IMR-90 (cell line): ENCODE measurements around the gene OPRL1. TPM values are rescaled to one million over a fixed set of nuclear protein-coding genes. Genes with fewer than 3 reads are reported as not detected.

Source experiments
- ATAC-seq: fragments of 200-7000 bp; cut with Tn5 transposase; 2 replicates; pipeline ENCODE4 v1.9.1; 2020; ENCODE audit warnings: low read depth, mild to moderate bottlenecking, moderate library complexity
- BruUV-seq: library from RNA; stranded (reverse); fragments of 400-500 nt; replicated peaks from 2 replicates; lab custom pipeline; 2021; lab: Mats Ljungman, UMichigan
- CTCF ChIA-PET: fragments of 300-600 bp; formaldehyde crosslinking; extraction: SDS; loops from one replicate; lab custom pipeline; 2021; ENCODE audit warnings: antibody characterized with exemption; lab: Yijun Ruan, JAX
- POLR2A ChIA-PET: fragments of 300-600 bp; sonication (Branson Sonifier 250); formaldehyde crosslinking; loops from one replicate; lab custom pipeline; 2022; ENCODE audit warnings: antibody characterized with exemption; ENCODE audit not compliant: unreplicated experiment; lab: Charles Lee
- DNase-seq: peaks from one replicate; pipeline ENCODE4 v3.0.0; 2013
- H2AFZ ChIP-seq: replicated peaks from 2 replicates; pipeline ENCODE3; 2013; ENCODE audit warnings: low read length, mild to moderate bottlenecking; ENCODE audit not compliant: poor library complexity
- H2AK5ac ChIP-seq: 2 replicates; pipeline ENCODE4 v1.6.1; 2013; ENCODE audit warnings: low read depth, low read length, inconsistent platforms
- H2AK9ac ChIP-seq: replicated peaks from 2 replicates; pipeline ENCODE3; 2013; ENCODE audit warnings: mild to moderate bottlenecking, low read depth, low read length, moderate library complexity; ENCODE audit not compliant: poor library complexity
- H2BK120ac ChIP-seq: 2 replicates; pipeline ENCODE4 v1.6.1; 2013; ENCODE audit warnings: low read depth, low read length, inconsistent platforms
- H2BK15ac ChIP-seq: 3 replicates; pipeline ENCODE4 v1.6.1; 2013; ENCODE audit warnings: low read depth, low read length, inconsistent platforms
- H2BK20ac ChIP-seq: 2 replicates; pipeline ENCODE4 v1.6.1; 2013; ENCODE audit warnings: low read depth, mild to moderate bottlenecking, inconsistent platforms, low read length, moderate library complexity
- H2BK5ac ChIP-seq: 2 replicates; pipeline ENCODE4 v1.6.1; 2013; ENCODE audit warnings: mild to moderate bottlenecking, low read depth, low read length, inconsistent platforms; ENCODE audit not compliant: poor library complexity, severe bottlenecking
- H3K14ac ChIP-seq: replicated peaks from 2 replicates; pipeline ENCODE4 v1.6.1; 2013; ENCODE audit warnings: low read depth, low read length, inconsistent platforms
- H3K18ac ChIP-seq: 2 replicates; pipeline ENCODE4 v1.6.1; 2013; ENCODE audit warnings: low read depth, low read length, control low read depth
- H3K23ac ChIP-seq: 2 replicates; pipeline ENCODE4 v1.6.1; 2013; ENCODE audit warnings: low read depth, low read length, inconsistent platforms
- H3K27ac ChIP-seq: 2 replicates; pipeline ENCODE4 v1.5.1; 2013; ENCODE audit warnings: mild to moderate bottlenecking, control low read depth, low read length; ENCODE audit not compliant: insufficient read depth
- H3K27me3 ChIP-seq: 2 replicates; pipeline ENCODE4 v1.6.1; 2013; ENCODE audit warnings: low read length; ENCODE audit not compliant: control insufficient read depth, insufficient read depth
- H3K36me3 ChIP-seq: 2 replicates; pipeline ENCODE4 v1.6.1; 2013; ENCODE audit warnings: low read length, mixed read lengths; ENCODE audit not compliant: control insufficient read depth, insufficient read depth
- H3K4ac ChIP-seq: 2 replicates; pipeline ENCODE4 v1.6.1; 2013; ENCODE audit warnings: low read depth, low read length, inconsistent platforms
- H3K4me1 ChIP-seq: 2 replicates; pipeline ENCODE4 v1.6.1; 2013; ENCODE audit warnings: low read length, mixed read lengths; ENCODE audit not compliant: control insufficient read depth, insufficient read depth
- H3K4me2 ChIP-seq: 2 replicates; pipeline ENCODE4 v1.6.1; 2013; ENCODE audit warnings: low read depth, mild to moderate bottlenecking, control low read depth, low read length, moderate library complexity
- H3K4me3 ChIP-seq: 2 replicates; pipeline ENCODE4 v1.5.1; 2013; ENCODE audit warnings: low read depth, mild to moderate bottlenecking, control low read depth, low read length, moderate library complexity; ENCODE audit not compliant: insufficient read depth
- H3K56ac ChIP-seq: 2 replicates; pipeline ENCODE4 v1.6.1; 2013; ENCODE audit warnings: low read length, inconsistent platforms; ENCODE audit not compliant: insufficient read depth; ENCODE audit errors: extremely low read depth
- H3K79me1 ChIP-seq, 2 experiments: 2 replicates each; pipeline ENCODE4 v1.6.1; 2013; ENCODE audit warnings: low read length in 2 of 2, inconsistent platforms in 1 of 2, low read depth in 1 of 2
- H3K9ac ChIP-seq: 2 replicates; pipeline ENCODE4 v1.6.1; 2013; ENCODE audit warnings: low read depth, low read length, control low read depth
- H3K9me1 ChIP-seq: 2 replicates; pipeline ENCODE4 v1.6.1; 2013; ENCODE audit warnings: low read length, inconsistent platforms; ENCODE audit not compliant: insufficient read depth
- H3K9me3 ChIP-seq: 2 replicates; pipeline ENCODE4 v1.6.1; 2013; ENCODE audit warnings: low read length; ENCODE audit not compliant: control insufficient read depth, insufficient read depth
- H4K20me1 ChIP-seq: 2 replicates; pipeline ENCODE4 v1.6.1; 2013; ENCODE audit warnings: low read length, inconsistent platforms; ENCODE audit not compliant: insufficient read depth
- H4K5ac ChIP-seq: 2 replicates; pipeline ENCODE4 v1.6.1; 2013; ENCODE audit warnings: mild to moderate bottlenecking, low read depth, low read length, control low read depth
- H4K8ac ChIP-seq, 2 experiments: 2 replicates each; pipeline ENCODE4 v1.6.1; 2013; ENCODE audit warnings: low read depth in 2 of 2, low read length in 2 of 2, control low read depth in 1 of 2, inconsistent platforms in 1 of 2
- H4K91ac ChIP-seq: 2 replicates; pipeline ENCODE4 v1.6.1; 2013; ENCODE audit warnings: low read depth, low read length, inconsistent platforms; ENCODE audit not compliant: insufficient read depth
- BHLHE40 ChIP-seq: fragments of 150-350 bp; IDR thresholded peaks from 2 replicates; pipeline ENCODE4 v1.6.1; 2016; ENCODE audit warnings: mild to moderate bottlenecking, low read depth, low read length
- CEBPB ChIP-seq: IDR thresholded peaks from 2 replicates; pipeline ENCODE4 v1.6.1; 2012; ENCODE audit warnings: low read depth, low read length, improper control_type of control experiment
- FOS ChIP-seq: fragments of 150-350 bp; IDR thresholded peaks from 2 replicates; pipeline ENCODE4 v1.6.1; 2016; ENCODE audit warnings: low read depth, low read length
- MAFK ChIP-seq: IDR thresholded peaks from 2 replicates; pipeline ENCODE4 v1.6.1; 2012; ENCODE audit warnings: low read depth, low read length, improper control_type of control experiment
- MAZ ChIP-seq: IDR thresholded peaks from 2 replicates; pipeline ENCODE4 v1.6.1; 2012; ENCODE audit warnings: low read depth, mild to moderate bottlenecking, low read length, improper control_type of control experiment, moderate library complexity, borderline replicate concordance
- MXI1 ChIP-seq: IDR thresholded peaks from 2 replicates; pipeline ENCODE4 v1.6.1; 2012; ENCODE audit warnings: low read depth, mild to moderate bottlenecking, low read length, moderate library complexity, borderline replicate concordance
- NFE2L2 ChIP-seq: fragments of 150-350 bp; IDR thresholded peaks from 2 replicates; pipeline ENCODE4 v1.6.1; 2016; ENCODE audit warnings: low read depth, mild to moderate bottlenecking, low read length
- POLR2A ChIP-seq: IDR thresholded peaks from 2 replicates; pipeline ENCODE4 v1.6.1; 2012; ENCODE audit warnings: mild to moderate bottlenecking, low read depth, low read length
- RAD21 ChIP-seq: IDR thresholded peaks from 2 replicates; pipeline ENCODE4 v1.6.1; 2012; ENCODE audit warnings: low read length, improper control_type of control experiment
- RCOR1 ChIP-seq: IDR thresholded peaks from 2 replicates; pipeline ENCODE4 v1.6.1; 2012; ENCODE audit warnings: mild to moderate bottlenecking, low read length, improper control_type of control experiment; ENCODE audit not compliant: insufficient replicate concordance
- WGBS, 2 experiments: methylation state at CpG; one replicate each; pipeline versions ENCODE4 v1.1.5 to v1.1.7; 2013; ENCODE audit warnings: missing lambda C conversion rate in 2 of 2; ENCODE audit not compliant: insufficient read length in 1 of 2; ENCODE audit errors: extremely low coverage in 2 of 2; 5-methylcytosine and 5-hydroxymethylcytosine counted together
- dilution Hi-C: fragments of 300-500 bp; cut with HindIII; formaldehyde crosslinking; loops from one replicate; pipeline ENCODE4 v1.14.3; 2018; ENCODE audit warnings: low sequenced_read_pairs; ENCODE audit not compliant: unreplicated experiment
- in situ Hi-C: fragments of 300-500 bp; cut with MboI; formaldehyde crosslinking; loops from 3 replicates; pipeline ENCODE4 v1.14.3; 2019; ENCODE audit warnings: low sequenced_read_pairs, inconsistent platforms, mixed read lengths
- intact Hi-C: fragments of 100-400 bp; cut with micrococcal nuclease; formaldehyde crosslinking; loops from 2 replicates; pipeline ENCODE4 v1.10.0; 2022
- polyA plus RNA-seq, 3 experiments: library from polyadenylated mRNA; depleted of rRNA; stranded (reverse); fragments of >200 nt; gene quantifications; 2 replicates each; pipeline ENCODE4 v1.2.3, GENCODE V29; 2012; ENCODE audit warnings: low replicate concordance in 1 of 3
- total RNA-seq: library from RNA; depleted of rRNA; stranded (reverse); fragments of >200 nt; gene quantifications from 2 replicates; pipeline ENCODE4 v1.2.3, GENCODE V29; 2012
- TF ChIP-seq, protein P1 (sequence below): fragments of 150-350 bp; IDR thresholded peaks from 2 replicates; pipeline ENCODE4 v1.6.1; 2016; ENCODE audit warnings: low read depth, mild to moderate bottlenecking, low read length, moderate library complexity, borderline replicate concordance
- TF ChIP-seq, protein P2 (sequence below): conservative IDR thresholded peaks from 2 replicates; pipeline ENCODE4 v1.5.1; 2012; ENCODE audit warnings: mild to moderate bottlenecking, low read depth, low read length, improper control_type of control experiment
- TF ChIP-seq, protein P3 (sequence below): fragments of 150-350 bp; IDR thresholded peaks from 2 replicates; pipeline ENCODE4 v1.6.1; 2017; ENCODE audit warnings: mild to moderate bottlenecking, antibody characterized with exemption, low read length, low read depth

The OPRL1 gene
- total and polyA plus RNA-seq, 2 of the 4 experiments (the other 2 are of a cell fraction) = 0.36 to 1.2 TPM

DNA sequence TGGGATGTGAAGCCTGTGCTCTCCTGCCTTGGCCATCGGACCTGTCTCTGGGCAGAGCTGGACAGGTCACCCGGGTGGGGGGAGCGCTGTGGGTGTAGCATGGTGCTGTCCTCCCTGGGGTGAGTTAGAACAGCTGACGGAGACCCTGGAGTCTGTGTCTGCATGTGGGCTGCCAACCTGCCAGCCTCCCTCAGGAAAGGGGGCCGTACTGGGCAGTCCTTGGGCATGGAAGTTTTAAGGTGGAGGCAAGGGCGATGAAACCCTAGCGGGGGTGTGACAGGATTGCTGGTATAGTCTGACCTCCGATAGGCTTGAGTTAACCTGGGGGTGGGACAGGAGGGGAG lies 32.9 kb upstream of the OPRL1 start:
- Histone ChIP-seq H4K8ac (no peak overlapping the region), H2BK20ac (no peak overlapping the region), H3K9me3 (no peaks in the 10 kb centered on the region), H4K91ac (no peak overlapping the region), H2BK5ac (no peak overlapping the region), H3K14ac (no peak overlapping the region), H3K56ac (no peak overlapping the region), H3K4me3 (no peak overlapping the region), H3K4ac (no peak overlapping the region), H3K9ac (no peak overlapping the region), H3K27ac (no peak overlapping the region), H3K9me1 (no peaks in the 10 kb centered on the region), H3K4me2 (no peak overlapping the region), H4K20me1 (no peaks in the 10 kb centered on the region; the same call in 1 of the 2 replicates), H2BK120ac (no peak overlapping the region), H2AK9ac (no peak overlapping the region), H2AK5ac (no peak overlapping the region), H2AFZ (no peak overlapping the region), H2BK15ac (no peak overlapping the region), H4K5ac (no peak overlapping the region), H3K18ac (no peak overlapping the region), H3K4me1 (peaks cover 2% of the 10 kb centered on the region; the same call in 1 of the 2 replicates), H3K27me3 (peaks cover 66% of the 10 kb centered on the region), H3K79me1 (no peaks in the 10 kb centered on the region), H3K36me3 (no peaks in the 10 kb centered on the region), H3K23ac (no peak overlapping the region)
- 76% methylated on average over 4 of the region's 8 CpGs; no CpG with 5 or more reads in 1 of the 2 experiments for WGBS, 2 experiments
- intact Hi-C loops = no loop called here
- ATAC-seq (no peak), DNase-seq (no peak)
- ChIA-PET POLR2A (no interaction called here), CTCF (no interaction called here)
- in situ Hi-C loops = no loop called here
- TF ChIP-seq CEBPB = no peak
- TF ChIP-seq POLR2A = no peak
- no peak for TF ChIP-seq NFE2L2
- no peak for TF ChIP-seq FOS
- TF ChIP-seq RCOR1 = no peak
- TF ChIP-seq BHLHE40 = no peak
- TF ChIP-seq MAFK = no peak
- TF ChIP-seq, protein P1, sequence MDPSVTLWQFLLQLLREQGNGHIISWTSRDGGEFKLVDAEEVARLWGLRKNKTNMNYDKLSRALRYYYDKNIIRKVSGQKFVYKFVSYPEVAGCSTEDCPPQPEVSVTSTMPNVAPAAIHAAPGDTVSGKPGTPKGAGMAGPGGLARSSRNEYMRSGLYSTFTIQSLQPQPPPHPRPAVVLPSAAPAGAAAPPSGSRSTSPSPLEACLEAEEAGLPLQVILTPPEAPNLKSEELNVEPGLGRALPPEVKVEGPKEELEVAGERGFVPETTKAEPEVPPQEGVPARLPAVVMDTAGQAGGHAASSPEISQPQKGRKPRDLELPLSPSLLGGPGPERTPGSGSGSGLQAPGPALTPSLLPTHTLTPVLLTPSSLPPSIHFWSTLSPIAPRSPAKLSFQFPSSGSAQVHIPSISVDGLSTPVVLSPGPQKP = no peak
- no peak for TF ChIP-seq MAZ
- no peak for TF ChIP-seq RAD21
- TF ChIP-seq, protein P2, sequence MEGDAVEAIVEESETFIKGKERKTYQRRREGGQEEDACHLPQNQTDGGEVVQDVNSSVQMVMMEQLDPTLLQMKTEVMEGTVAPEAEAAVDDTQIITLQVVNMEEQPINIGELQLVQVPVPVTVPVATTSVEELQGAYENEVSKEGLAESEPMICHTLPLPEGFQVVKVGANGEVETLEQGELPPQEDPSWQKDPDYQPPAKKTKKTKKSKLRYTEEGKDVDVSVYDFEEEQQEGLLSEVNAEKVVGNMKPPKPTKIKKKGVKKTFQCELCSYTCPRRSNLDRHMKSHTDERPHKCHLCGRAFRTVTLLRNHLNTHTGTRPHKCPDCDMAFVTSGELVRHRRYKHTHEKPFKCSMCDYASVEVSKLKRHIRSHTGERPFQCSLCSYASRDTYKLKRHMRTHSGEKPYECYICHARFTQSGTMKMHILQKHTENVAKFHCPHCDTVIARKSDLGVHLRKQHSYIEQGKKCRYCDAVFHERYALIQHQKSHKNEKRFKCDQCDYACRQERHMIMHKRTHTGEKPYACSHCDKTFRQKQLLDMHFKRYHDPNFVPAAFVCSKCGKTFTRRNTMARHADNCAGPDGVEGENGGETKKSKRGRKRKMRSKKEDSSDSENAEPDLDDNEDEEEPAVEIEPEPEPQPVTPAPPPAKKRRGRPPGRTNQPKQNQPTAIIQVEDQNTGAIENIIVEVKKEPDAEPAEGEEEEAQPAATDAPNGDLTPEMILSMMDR = no peak
- TF ChIP-seq MXI1 = no peak
- TF ChIP-seq, protein P3, sequence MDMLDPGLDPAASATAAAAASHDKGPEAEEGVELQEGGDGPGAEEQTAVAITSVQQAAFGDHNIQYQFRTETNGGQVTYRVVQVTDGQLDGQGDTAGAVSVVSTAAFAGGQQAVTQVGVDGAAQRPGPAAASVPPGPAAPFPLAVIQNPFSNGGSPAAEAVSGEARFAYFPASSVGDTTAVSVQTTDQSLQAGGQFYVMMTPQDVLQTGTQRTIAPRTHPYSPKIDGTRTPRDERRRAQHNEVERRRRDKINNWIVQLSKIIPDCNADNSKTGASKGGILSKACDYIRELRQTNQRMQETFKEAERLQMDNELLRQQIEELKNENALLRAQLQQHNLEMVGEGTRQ = no peak
- BruUV-seq = no TSS peak
- dilution Hi-C loops = no loop called here
